ENCODE measurements around the gene PEDS1.
"Not testable (repeated sequence)": the region's sequence is repeated elsewhere in the genome, so short reads cannot be mapped to it uniquely, and the experiment has no call there.

PEDS1 gene

GRCh38 chr20:50136822-50137599 lies 16.5 kb downstream of the PEDS1 start:
- no peak overlapping the region for H3K4me3 ChIP-seq
- TF ChIP-seq CTCF (IDR thresholded peaks at IDR 0.05), result no peak
- no peak for DNase-seq
- H3K27ac ChIP-seq, result peak overlapping the region; percentile 24 to 26
- peaks cover 0 to 22% (median 17%) of the 10 kb centered on the region in 4 donors for H3K4me1 ChIP-seq
- H3K36me3 ChIP-seq, result peaks cover 0 to 40% (median 13%) of the 10 kb centered on the region in 3 donors
- intact Hi-C loops (cut with DNase I; ENCODE audit: low total_unique reads), result no loop called here
- H3K27me3 ChIP-seq, result no peaks in the 10 kb centered on the region
- no peaks in the 10 kb centered on the region for H3K9me3 ChIP-seq

- H3K9me3 ChIP-seq; H3K27me3 ChIP-seq; intact Hi-C loops (cut with DNase I; ENCODE audit: low total_unique reads); H3K27ac ChIP-seq; DNase-seq; H3K4me3 ChIP-seq: not testable (repeated sequence)
- Histone ChIP-seq H3K4me1 (peaks cover 0 to 41% (median 26%) of the 10 kb centered on the region in 4 donors), H3K36me3 (peaks cover 0 to 32% (median 0%) of the 10 kb centered on the region in 3 donors)
These were observed 18.4 kb downstream of the PEDS1 start for GRCh38 chr20:50135157-50135556.

GRCh38 chr20:50133474-50134217 lies 19.9 kb downstream of the PEDS1 start:
- peaks cover 0 to 42% (median 9%) of the 10 kb centered on the region in 3 donors for H3K36me3 ChIP-seq
- intact Hi-C loops (cut with DNase I; ENCODE audit: low total_unique reads), result no loop called here

GRCh38 chr20:50133041-50133440 lies 20.5 kb downstream of the PEDS1 start:
- peaks cover 0 to 38% (median 24%) of the 10 kb centered on the region in 4 donors for H3K4me1 ChIP-seq
- TF ChIP-seq CTCF (IDR thresholded peaks at IDR 0.05), result no peak
- peaks cover 5 to 48% (median 15%) of the 10 kb centered on the region in 3 donors for H3K36me3 ChIP-seq
- H3K27ac ChIP-seq, result peak overlapping the region; percentile 48
- intact Hi-C loops (cut with DNase I; ENCODE audit: low total_unique reads), result no loop called here
- H3K4me3 ChIP-seq, result no peak overlapping the region
- DNase-seq, result no peak
- H3K9me3 ChIP-seq, result no peaks in the 10 kb centered on the region
- H3K27me3 ChIP-seq, result no peaks in the 10 kb centered on the region

More at GRCh38 chr20:50133474-50134217, 19.9 kb downstream of the PEDS1 start:
- TF ChIP-seq CTCF (IDR thresholded peaks at IDR 0.05), result peak in 1 of 2 experiments; percentile 7
- H3K9me3 ChIP-seq, result no peaks in the 10 kb centered on the region
- no peaks in the 10 kb centered on the region for H3K27me3 ChIP-seq
- H3K4me1 ChIP-seq, result peaks cover 0 to 44% (median 29%) of the 10 kb centered on the region in 4 donors
- H3K4me3 ChIP-seq, result no peak overlapping the region
- H3K27ac ChIP-seq, result peak overlapping the region; percentile 48
- no peak for DNase-seq

GRCh38 chr20:50130995-50131394 lies 22.5 kb downstream of the PEDS1 start:
- Histone ChIP-seq H3K4me1 (peaks cover 0 to 35% (median 21%) of the 10 kb centered on the region in 4 donors), H3K27me3 (no peaks in the 10 kb centered on the region), H3K36me3 (peaks cover 13 to 68% (median 35%) of the 10 kb centered on the region in 3 donors), H3K27ac (peak overlapping the region; percentile 65 to 76), H3K4me3 (peak overlapping the region in 1 of 2 donors; percentile 10), H3K9me3 (no peaks in the 10 kb centered on the region)
- intact Hi-C loops (cut with DNase I; ENCODE audit: low total_unique reads), result no loop called here
- TF ChIP-seq CTCF (IDR thresholded peaks at IDR 0.05), result no peak
- peak; percentile 67 to 90 for DNase-seq

- Histone ChIP-seq H3K36me3 (peaks cover 13 to 75% (median 41%) of the 10 kb centered on the region in 3 donors), H3K4me1 (peaks cover 0 to 35% (median 21%) of the 10 kb centered on the region in 4 donors), H3K9me3 (no peaks in the 10 kb centered on the region), H3K4me3 (peak overlapping the region in 1 of 2 donors; percentile 10), H3K27ac (peak overlapping the region; percentile 65 to 76), H3K27me3 (no peaks in the 10 kb centered on the region)
- intact Hi-C loops (cut with DNase I; ENCODE audit: low total_unique reads), result no loop called here
- DNase-seq, result no peak
- TF ChIP-seq CTCF (IDR thresholded peaks at IDR 0.05), result no peak
These were observed 23.2 kb downstream of the PEDS1 start for GRCh38 chr20:50130356-50130723.

Measured in tibial artery (tissue), 4 donors.